Measurements from ENCODE around the gene SLN. TPM values are rescaled to one million over a fixed set of nuclear protein-coding genes. Genes with fewer than 3 reads are reported as not detected.

The SLN gene
- total and polyA plus RNA-seq, 10 of the 15 experiments (the other 5 are each of a cell fraction or from before 2014, with no cell fraction given) = 0.39 TPM; not detected in 9

DNA sequence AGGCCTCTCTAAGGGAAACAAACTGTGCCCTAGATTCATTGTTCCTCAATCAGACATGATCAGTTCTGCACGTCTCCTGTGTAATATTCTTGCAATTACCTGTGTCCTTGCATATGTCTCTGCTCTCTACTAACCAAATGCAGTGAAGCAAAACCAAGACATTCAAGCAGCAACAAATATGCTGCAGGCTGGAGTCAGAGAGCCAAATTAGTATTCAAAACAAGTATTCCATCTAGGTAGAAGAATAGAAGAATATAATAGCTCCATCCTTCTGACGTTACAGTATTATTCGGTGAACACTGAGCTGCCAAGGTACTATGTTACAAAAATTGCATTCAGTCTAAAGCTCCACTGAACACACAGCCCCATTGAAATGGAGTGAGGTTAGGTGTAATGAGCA, 51.8 kb downstream of the SLN start (continued):
- TF ChIP-seq, protein P1, sequence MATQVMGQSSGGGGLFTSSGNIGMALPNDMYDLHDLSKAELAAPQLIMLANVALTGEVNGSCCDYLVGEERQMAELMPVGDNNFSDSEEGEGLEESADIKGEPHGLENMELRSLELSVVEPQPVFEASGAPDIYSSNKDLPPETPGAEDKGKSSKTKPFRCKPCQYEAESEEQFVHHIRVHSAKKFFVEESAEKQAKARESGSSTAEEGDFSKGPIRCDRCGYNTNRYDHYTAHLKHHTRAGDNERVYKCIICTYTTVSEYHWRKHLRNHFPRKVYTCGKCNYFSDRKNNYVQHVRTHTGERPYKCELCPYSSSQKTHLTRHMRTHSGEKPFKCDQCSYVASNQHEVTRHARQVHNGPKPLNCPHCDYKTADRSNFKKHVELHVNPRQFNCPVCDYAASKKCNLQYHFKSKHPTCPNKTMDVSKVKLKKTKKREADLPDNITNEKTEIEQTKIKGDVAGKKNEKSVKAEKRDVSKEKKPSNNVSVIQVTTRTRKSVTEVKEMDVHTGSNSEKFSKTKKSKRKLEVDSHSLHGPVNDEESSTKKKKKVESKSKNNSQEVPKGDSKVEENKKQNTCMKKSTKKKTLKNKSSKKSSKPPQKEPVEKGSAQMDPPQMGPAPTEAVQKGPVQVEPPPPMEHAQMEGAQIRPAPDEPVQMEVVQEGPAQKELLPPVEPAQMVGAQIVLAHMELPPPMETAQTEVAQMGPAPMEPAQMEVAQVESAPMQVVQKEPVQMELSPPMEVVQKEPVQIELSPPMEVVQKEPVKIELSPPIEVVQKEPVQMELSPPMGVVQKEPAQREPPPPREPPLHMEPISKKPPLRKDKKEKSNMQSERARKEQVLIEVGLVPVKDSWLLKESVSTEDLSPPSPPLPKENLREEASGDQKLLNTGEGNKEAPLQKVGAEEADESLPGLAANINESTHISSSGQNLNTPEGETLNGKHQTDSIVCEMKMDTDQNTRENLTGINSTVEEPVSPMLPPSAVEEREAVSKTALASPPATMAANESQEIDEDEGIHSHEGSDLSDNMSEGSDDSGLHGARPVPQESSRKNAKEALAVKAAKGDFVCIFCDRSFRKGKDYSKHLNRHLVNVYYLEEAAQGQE (IDR thresholded peaks at IDR 0.05; ENCODE audit: low read depth, low read length) = no peak
- TF ChIP-seq NR2C1 (IDR thresholded peaks at IDR 0.05) = no peak

DNA sequence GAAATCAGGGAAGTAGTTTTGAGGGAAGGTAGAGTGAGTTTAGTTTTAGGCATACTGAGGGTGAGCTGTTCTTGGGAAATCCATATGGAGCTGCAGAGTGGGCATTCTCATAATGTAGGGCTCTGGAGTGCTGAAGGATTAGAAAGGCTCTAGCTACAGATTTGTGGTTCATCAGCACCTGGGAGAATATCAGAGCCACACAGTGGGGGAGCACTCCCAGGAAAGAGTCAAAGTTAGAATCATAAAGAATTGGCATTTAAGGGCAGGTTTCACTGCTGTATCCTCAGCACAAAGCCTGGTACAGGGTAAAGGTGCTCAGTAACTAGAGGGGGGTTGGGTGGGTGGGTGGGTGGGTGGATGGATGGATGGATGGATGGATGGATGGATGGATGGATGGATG, 52.5 kb downstream of the SLN start:
- TF ChIP-seq GATAD2B (conservative IDR thresholded peaks at IDR 0.05; ENCODE audit: low read depth) (no peak), BCL3 (IDR thresholded peaks at IDR 0.05; ENCODE audit: borderline replicate concordance, insufficient read depth, low read depth, low read length, poor library complexity, severe bottlenecking) (no peak), CEBPB (IDR thresholded peaks at IDR 0.05; ENCODE audit: borderline replicate concordance in 1 of 2, low read depth in 2 of 2, low read length in 2 of 2) (no peak), MEF2A (IDR thresholded peaks at IDR 0.05; ENCODE audit: insufficient read depth, low read depth, low read length) (no peak), MTA3 (IDR thresholded peaks at IDR 0.05; ENCODE audit: borderline replicate concordance, low read length) (no peak), TARDBP (IDR thresholded peaks at IDR 0.05; ENCODE audit: borderline replicate concordance) (no peak), EED (IDR thresholded peaks at IDR 0.05; ENCODE audit: low read depth) (no peak), SMC3 (IDR thresholded peaks at IDR 0.05; ENCODE audit: borderline replicate concordance, low read length) (no peak), KAT2A (conservative IDR thresholded peaks at IDR 0.05; ENCODE audit: control insufficient read depth, low read depth, low read length) (no peak), FOXK2 (IDR thresholded peaks at IDR 0.05) (no peak)
- H3K27ac ChIP-seq (ENCODE audit: control insufficient read depth, insufficient read depth) = no peak overlapping the region
- DNase-seq (ENCODE audit: low read depth, low spot score) (no peak), FAIRE-seq (no peak), ATAC-seq (no peak)
- ChIA-PET CTCF (interaction anchor here (2.2 kb wide), 1 partner anchor 30 kb away, joined by 7 read pairs; no protein-coding TSS in a partner anchor), POLR2A (no interaction called here), RAD21 (ENCODE audit: unreplicated experiment) (no interaction called here), SMC1A (ENCODE audit: uncharacterized antibody, unreplicated experiment) (no interaction called here)
- H3K4me2 ChIP-seq (ENCODE audit: control insufficient read depth, insufficient read depth) = no peak overlapping the region
- H3K9me3 ChIP-seq (replicated peaks; ENCODE audit: control insufficient read depth, insufficient read depth, low read length) = no peaks in the 10 kb centered on the region
- no peak overlapping the region for H3K4me3 ChIP-seq
- peaks cover 0 to 2% of the 10 kb centered on the region in 2 experiments; a peak in 2 of 4 replicates for H3K27me3 ChIP-seq (replicated peaks in 1 of 2; ENCODE audit: control insufficient read depth in 2 of 2, insufficient read depth in 2 of 2, low read length in 1 of 2)
- intact Hi-C loops (cut with micrococcal nuclease; ENCODE audit: unreplicated experiment) = no loop called here
- H3K4me1 ChIP-seq (ENCODE audit: control insufficient read depth, insufficient read depth, low read length) = no peaks in the 10 kb centered on the region
- no peaks in the 10 kb centered on the region; the same call in 1 of the 2 replicates for H4K20me1 ChIP-seq (ENCODE audit: control insufficient read depth, insufficient read depth)
- in situ Hi-C loops (cut with MboI) = no loop called here
- H3K36me3 ChIP-seq (ENCODE audit: control insufficient read depth in 2 of 2, insufficient read depth in 2 of 2, low read length in 1 of 2) = no peaks in the 10 kb centered on the region
- H2AFZ ChIP-seq (ENCODE audit: control insufficient read depth, low read depth, low read length) = no peak overlapping the region
- BruUV-seq (replicated peaks) = no TSS peak
- no peak overlapping the region for H3K9ac ChIP-seq (ENCODE audit: control insufficient read depth, insufficient read depth, low read length)
- H3K79me2 ChIP-seq (ENCODE audit: control insufficient read depth, insufficient read depth, low read length) = no peaks in the 10 kb centered on the region

Measured in GM12878 (cell line).